ENCODE results near the gene DPH1.
A peak's percentile ranks its signal among the peaks of the same experiment; 100 is the strongest.

Gene DPH1

GRCh38 chr17:2035541-2036488, 5.9 kb downstream of the DPH1 start:
- no peaks in the 10 kb centered on the region for H3K36me3 ChIP-seq (ENCODE audit: control insufficient read depth, insufficient read depth, low read length)
- H3K27ac ChIP-seq = no peak overlapping the region
- H3K9ac ChIP-seq = no peak overlapping the region
- no peak for TF ChIP-seq CTCF (IDR thresholded peaks at IDR 0.05)
- no peaks in the 10 kb centered on the region for H3K27me3 ChIP-seq (ENCODE audit: control insufficient read depth, insufficient read depth, low read length)
- H2AFZ ChIP-seq = no peak overlapping the region
- no peak overlapping the region for H3K4me3 ChIP-seq (ENCODE audit: low read depth, low read length)
- peaks cover 14% of the 10 kb centered on the region for H3K79me2 ChIP-seq
- no peak overlapping the region for H3K4me2 ChIP-seq (ENCODE audit: low read length)
- H3K9me3 ChIP-seq (ENCODE audit: control insufficient read depth, low read length) = no peaks in the 10 kb centered on the region
- H3K4me1 ChIP-seq = peaks cover 3% of the 10 kb centered on the region

- Histone ChIP-seq H3K4me1 (peaks cover 8% of the 10 kb centered on the region), H3K27ac (no peak overlapping the region), H3K4me3 (ENCODE audit: low read depth, low read length) (no peak overlapping the region), H3K27me3 (ENCODE audit: control insufficient read depth, insufficient read depth, low read length) (no peaks in the 10 kb centered on the region), H2AFZ (no peak overlapping the region), H3K4me2 (ENCODE audit: low read length) (no peak overlapping the region), H3K79me2 (peaks cover 6% of the 10 kb centered on the region), H3K36me3 (ENCODE audit: control insufficient read depth, insufficient read depth, low read length) (no peaks in the 10 kb centered on the region), H3K9ac (no peak overlapping the region), H3K9me3 (ENCODE audit: control insufficient read depth, low read length) (no peaks in the 10 kb centered on the region)
- no peak for TF ChIP-seq CTCF (IDR thresholded peaks at IDR 0.05)
Measured at GRCh38 chr17:2037155-2037554, 7.2 kb downstream of the DPH1 start.

- H3K4me2 ChIP-seq (ENCODE audit: low read length) = no peak overlapping the region
- H3K36me3 ChIP-seq (ENCODE audit: control insufficient read depth, insufficient read depth, low read length) = no peaks in the 10 kb centered on the region
- no peak for TF ChIP-seq CTCF (IDR thresholded peaks at IDR 0.05)
- H3K27ac ChIP-seq = no peak overlapping the region
- H3K4me1 ChIP-seq = peaks cover 8% of the 10 kb centered on the region
- H3K9me3 ChIP-seq (ENCODE audit: control insufficient read depth, low read length) = no peaks in the 10 kb centered on the region
- H3K9ac ChIP-seq = no peak overlapping the region
- H3K79me2 ChIP-seq = peaks cover under 1% of the 10 kb centered on the region
- H2AFZ ChIP-seq = no peak overlapping the region
- H3K27me3 ChIP-seq (ENCODE audit: control insufficient read depth, insufficient read depth, low read length) = no peaks in the 10 kb centered on the region
- no peak overlapping the region for H3K4me3 ChIP-seq (ENCODE audit: low read depth, low read length)
Measured at GRCh38 chr17:2040219-2040827, 10.4 kb downstream of the DPH1 start.

GRCh38 chr17:2040942-2041560, 11.1 kb downstream of the DPH1 start:
- Histone ChIP-seq H3K9ac (no peak overlapping the region), H2AFZ (peak overlapping the region; percentile 87), H3K9me3 (ENCODE audit: control insufficient read depth, low read length) (no peaks in the 10 kb centered on the region), H3K79me2 (peaks cover 4% of the 10 kb centered on the region), H3K4me2 (ENCODE audit: low read length) (peak overlapping the region; percentile 99), H3K4me1 (peaks cover 8% of the 10 kb centered on the region), H3K27ac (peak overlapping the region; percentile 88), H3K36me3 (ENCODE audit: control insufficient read depth, insufficient read depth, low read length) (no peaks in the 10 kb centered on the region), H3K4me3 (ENCODE audit: low read depth, low read length) (peak overlapping the region; percentile 91), H3K27me3 (ENCODE audit: control insufficient read depth, insufficient read depth, low read length) (no peaks in the 10 kb centered on the region)
- TF ChIP-seq CTCF (IDR thresholded peaks at IDR 0.05) = no peak

All from parathyroid adenoma (tissue), 2 donors.